T-helper 2 cell treated with Interferon-gamma antibody and Interleukin-4, amounts not matched to agents 5 μg/mL and 100 μg/mL, for 36 hours (primary cell): ENCODE data around the gene MYL2.

ENCODE experiments used
- DNase-seq: peaks from one replicate; pipeline ENCODE4 v3.0.0; 2021; ENCODE audit warnings: low spot score
- H3K27ac Mint-ChIP-seq: one replicate; pipeline ENCODE4 v1.8.0; 2021; ENCODE audit warnings: mild to moderate bottlenecking, mixed read lengths
- H3K27me3 Mint-ChIP-seq: one replicate; pipeline ENCODE4 v1.8.0; 2021; ENCODE audit warnings: low read depth, mixed read lengths
- H3K36me3 Mint-ChIP-seq: one replicate; pipeline ENCODE4 v1.8.0; 2021; ENCODE audit warnings: low read depth, mixed read lengths
- H3K4me1 Mint-ChIP-seq: one replicate; pipeline ENCODE4 v1.8.0; 2021; ENCODE audit warnings: low read depth, mixed read lengths
- H3K4me3 Mint-ChIP-seq: one replicate; pipeline ENCODE4 v1.8.0; 2022; ENCODE audit warnings: mild to moderate bottlenecking, moderate library complexity, mixed read lengths
- H3K9me3 Mint-ChIP-seq: one replicate; pipeline ENCODE4 v1.8.0; 2021; ENCODE audit warnings: mixed read lengths

MYL2 gene

GRCh38 chr12:110921262-110921661, 883 bp upstream of the MYL2 start:
- no peaks in the 10 kb centered on the region for H3K36me3 Mint-ChIP-seq
- H3K9me3 Mint-ChIP-seq, result no peaks in the 10 kb centered on the region
- H3K27me3 Mint-ChIP-seq, result peaks cover 2% of the 10 kb centered on the region
- H3K27ac Mint-ChIP-seq, result no peak overlapping the region
- DNase-seq, result no peak
- H3K4me1 Mint-ChIP-seq, result no peaks in the 10 kb centered on the region
- H3K4me3 Mint-ChIP-seq, result no peak overlapping the region

GRCh38 chr12:110919720-110920119, 659 bp downstream of the MYL2 start:
- Mint-ChIP-seq H3K4me1 (no peaks in the 10 kb centered on the region), H3K4me3 (no peak overlapping the region), H3K27me3 (peaks cover 3% of the 10 kb centered on the region), H3K27ac (no peak overlapping the region), H3K9me3 (no peaks in the 10 kb centered on the region), H3K36me3 (no peaks in the 10 kb centered on the region)
- DNase-seq, result no peak

- no peaks in the 10 kb centered on the region for H3K36me3 Mint-ChIP-seq
- no peaks in the 10 kb centered on the region for H3K9me3 Mint-ChIP-seq
- H3K27me3 Mint-ChIP-seq, result peaks cover 3% of the 10 kb centered on the region
- H3K4me1 Mint-ChIP-seq, result no peaks in the 10 kb centered on the region
- DNase-seq, result no peak
- H3K4me3 Mint-ChIP-seq, result no peak overlapping the region
- H3K27ac Mint-ChIP-seq, result no peak overlapping the region
Observed at GRCh38 chr12:110917961-110918360, 2.4 kb downstream of the MYL2 start.

- Mint-ChIP-seq H3K36me3 (no peaks in the 10 kb centered on the region), H3K27ac (no peak overlapping the region), H3K4me1 (no peaks in the 10 kb centered on the region), H3K4me3 (no peak overlapping the region), H3K27me3 (peaks cover 3% of the 10 kb centered on the region), H3K9me3 (no peaks in the 10 kb centered on the region)
- DNase-seq, result no peak
Observed at GRCh38 chr12:110917467-110917866, 2.9 kb downstream of the MYL2 start.

GRCh38 chr12:110916295-110916875, 4.0 kb downstream of the MYL2 start:
- Mint-ChIP-seq H3K4me1 (no peaks in the 10 kb centered on the region), H3K27me3 (peaks cover 3% of the 10 kb centered on the region), H3K9me3 (no peaks in the 10 kb centered on the region), H3K27ac (no peak overlapping the region), H3K36me3 (no peaks in the 10 kb centered on the region), H3K4me3 (no peak overlapping the region)
- no peak for DNase-seq

GRCh38 chr12:110913119-110914056, 7.0 kb downstream of the MYL2 start:
- Mint-ChIP-seq H3K27ac (no peak overlapping the region), H3K4me1 (no peaks in the 10 kb centered on the region), H3K27me3 (peaks cover 3% of the 10 kb centered on the region), H3K9me3 (no peaks in the 10 kb centered on the region), H3K4me3 (no peak overlapping the region), H3K36me3 (no peaks in the 10 kb centered on the region)
- DNase-seq, result no peak

- Mint-ChIP-seq H3K27ac (no peak overlapping the region), H3K9me3 (no peaks in the 10 kb centered on the region), H3K4me3 (no peak overlapping the region), H3K4me1 (no peaks in the 10 kb centered on the region), H3K27me3 (peaks cover 3% of the 10 kb centered on the region), H3K36me3 (no peaks in the 10 kb centered on the region)
- DNase-seq, result no peak
Observed at GRCh38 chr12:110912263-110912662, 8.1 kb downstream of the MYL2 start.

GRCh38 chr12:110908377-110909152, 11.8 kb downstream of the MYL2 start:
- H3K9me3 Mint-ChIP-seq, result no peaks in the 10 kb centered on the region
- no peaks in the 10 kb centered on the region for H3K27me3 Mint-ChIP-seq
- peaks cover 2% of the 10 kb centered on the region for H3K4me1 Mint-ChIP-seq
- no peaks in the 10 kb centered on the region for H3K36me3 Mint-ChIP-seq
- no peak overlapping the region for H3K27ac Mint-ChIP-seq
- no peak for DNase-seq
- H3K4me3 Mint-ChIP-seq, result no peak overlapping the region

GRCh38 chr12:110907583-110907982, 12.8 kb downstream of the MYL2 start:
- H3K4me3 Mint-ChIP-seq, result no peak overlapping the region
- no peaks in the 10 kb centered on the region for H3K36me3 Mint-ChIP-seq
- H3K9me3 Mint-ChIP-seq, result no peaks in the 10 kb centered on the region
- no peak overlapping the region for H3K27ac Mint-ChIP-seq
- peaks cover 2% of the 10 kb centered on the region for H3K4me1 Mint-ChIP-seq
- no peak for DNase-seq
- H3K27me3 Mint-ChIP-seq, result no peaks in the 10 kb centered on the region

- Mint-ChIP-seq H3K27me3 (no peaks in the 10 kb centered on the region), H3K9me3 (no peaks in the 10 kb centered on the region), H3K4me1 (peaks cover 2% of the 10 kb centered on the region), H3K27ac (no peak overlapping the region), H3K4me3 (no peak overlapping the region), H3K36me3 (no peaks in the 10 kb centered on the region)
- no peak for DNase-seq
Observed at GRCh38 chr12:110906985-110907384, 13.4 kb downstream of the MYL2 start.

GRCh38 chr12:110906516-110906915, 13.9 kb downstream of the MYL2 start:
- DNase-seq, result no peak
- Mint-ChIP-seq H3K4me3 (no peak overlapping the region), H3K27ac (no peak overlapping the region), H3K4me1 (peaks cover 2% of the 10 kb centered on the region), H3K9me3 (no peaks in the 10 kb centered on the region), H3K36me3 (no peaks in the 10 kb centered on the region), H3K27me3 (peaks cover 2% of the 10 kb centered on the region)

- no peaks in the 10 kb centered on the region for H3K36me3 Mint-ChIP-seq
- no peaks in the 10 kb centered on the region for H3K9me3 Mint-ChIP-seq
- DNase-seq, result no peak
- H3K4me1 Mint-ChIP-seq, result peaks cover 2% of the 10 kb centered on the region
- H3K4me3 Mint-ChIP-seq, result no peak overlapping the region
- H3K27ac Mint-ChIP-seq, result no peak overlapping the region
- H3K27me3 Mint-ChIP-seq, result peaks cover 3% of the 10 kb centered on the region
Observed at GRCh38 chr12:110906083-110906482, 14.3 kb downstream of the MYL2 start.

- DNase-seq, result no peak
- no peak overlapping the region for H3K4me3 Mint-ChIP-seq
- no peaks in the 10 kb centered on the region for H3K9me3 Mint-ChIP-seq
- peaks cover 2% of the 10 kb centered on the region for H3K4me1 Mint-ChIP-seq
- peaks cover 3% of the 10 kb centered on the region for H3K27me3 Mint-ChIP-seq
- H3K27ac Mint-ChIP-seq, result no peak overlapping the region
- H3K36me3 Mint-ChIP-seq, result no peaks in the 10 kb centered on the region
Observed at GRCh38 chr12:110903511-110903910, 16.9 kb downstream of the MYL2 start.

- Mint-ChIP-seq H3K27me3 (peaks cover 3% of the 10 kb centered on the region), H3K4me3 (no peak overlapping the region), H3K27ac (no peak overlapping the region), H3K4me1 (peaks cover 2% of the 10 kb centered on the region), H3K9me3 (no peaks in the 10 kb centered on the region), H3K36me3 (no peaks in the 10 kb centered on the region)
- no peak for DNase-seq
Observed at GRCh38 chr12:110901401-110901800, 19.0 kb downstream of the MYL2 start.
